GM13976 (cell line): Measurements from ENCODE around the gene TTLL12.

ENCODE experiments used
- DNase-seq: peaks from one replicate; pipeline ENCODE4 v3.0.0; 2012; ENCODE audit warnings: low spot score
- CTCF ChIP-seq: IDR thresholded peaks from 2 replicates; pipeline ENCODE4 v1.5.1; 2012; ENCODE audit warnings: borderline replicate concordance, mild to moderate bottlenecking; ENCODE audit not compliant: insufficient read depth; ENCODE audit errors: extremely low read depth, missing control alignments, control extremely low read depth
- in situ Hi-C: fragments of 300-500 bp; cut with MboI; formaldehyde crosslinking; loops from one replicate; pipeline ENCODE4 v1.12.0; 2022; ENCODE audit warnings: low sequenced_read_pairs, mixed read lengths, inconsistent platforms; ENCODE audit not compliant: unreplicated experiment

TTLL12 gene

GRCh38 chr22:43199541-43199940, 12.6 kb upstream of the TTLL12 start:
- no peak for TF ChIP-seq CTCF
- DNase-seq = no peak
- in situ Hi-C loops = no loop called here

- no peak for DNase-seq
- in situ Hi-C loops = no loop called here
- no peak for TF ChIP-seq CTCF
These were observed 12.0 kb upstream of the TTLL12 start for GRCh38 chr22:43198936-43199335.

- in situ Hi-C loops = no loop called here
- TF ChIP-seq CTCF = no peak
- no peak for DNase-seq
These were observed 11.2 kb upstream of the TTLL12 start for GRCh38 chr22:43198126-43198525.

GRCh38 chr22:43197271-43197941, 10.5 kb upstream of the TTLL12 start:
- TF ChIP-seq CTCF = no peak
- DNase-seq = no peak
- in situ Hi-C loops = no loop called here

GRCh38 chr22:43191831-43192230, 4.9 kb upstream of the TTLL12 start:
- TF ChIP-seq CTCF = no peak
- no peak for DNase-seq
- in situ Hi-C loops = no loop called here

GRCh38 chr22:43188829-43189545, 2.1 kb upstream of the TTLL12 start:
- TF ChIP-seq CTCF = no peak
- no peak for DNase-seq
- in situ Hi-C loops = no loop called here
